ENCODE results near the gene ZC2HC1C. TPM values are rescaled to one million over a fixed set of nuclear protein-coding genes. Genes with fewer than 3 reads are reported as not detected.
"Not testable (repeated sequence)": the region's sequence is repeated elsewhere in the genome, so short reads cannot be mapped to it uniquely, and the experiment has no call there.

ZC2HC1C gene
- total RNA-seq, 4 donors from 2014 or later: 5.3 to 13.1 (median 7.3) TPM

GRCh38 chr14:75063491-75064204, 5.8 kb upstream of the ZC2HC1C start, which contains the start of gene ACYP1:
ACYP1 (minus strand) TSS chr14:75064024; CDS start chr14:75063553, 471 bp downstream.
- DNase-seq (peak; percentile 89 to 94), ATAC-seq (peak; percentile 92)
- in situ Hi-C loops (cut with MboI; ENCODE audit: low sequenced_read_pairs in 4 of 4): no loop called here
- TF ChIP-seq CTCF (IDR thresholded peaks at IDR 0.05 in 4 of 5, conservative IDR thresholded peaks at IDR 0.05 in 1 of 5) (no peak), POLR2A (IDR thresholded peaks at IDR 0.05) (no peak)
- Histone ChIP-seq H3K4me3 (peak within 1 kb of the TSS; percentile 66 to 88 (median 78)), H3K27ac (peak within 1 kb of the TSS; percentile 74 to 84 (median 81)), H3K4me1 (peaks cover 33 to 36% of the 10 kb centered on the region in 2 donors), H3K27me3 (no peaks in the 10 kb centered on the region), H3K9me3 (no peaks in the 10 kb centered on the region), H3K36me3 (no peaks in the 10 kb centered on the region)
- intact Hi-C loops (cut with DNase I; ENCODE audit: low total_unique reads): loop anchor here (2.0 kb wide), 1 partner anchor 13 kb away; the partner anchor contains the start of gene MLH3

GRCh38 chr14:75064205-75064567, 5.3 kb upstream of the ZC2HC1C start:
- H3K4me1 ChIP-seq: peaks cover 33 to 36% of the 10 kb centered on the region in 2 donors
- no peak for TF ChIP-seq POLR2A (IDR thresholded peaks at IDR 0.05)
- TF ChIP-seq CTCF (IDR thresholded peaks at IDR 0.05 in 4 of 5, conservative IDR thresholded peaks at IDR 0.05 in 1 of 5): no peak
- DNase-seq: no peak
- peak overlapping the region; percentile 66 to 88 (median 78) for H3K4me3 ChIP-seq
- intact Hi-C loops (cut with DNase I; ENCODE audit: low total_unique reads) (loop anchor here (2.0 kb wide), 1 partner anchor 13 kb away; the partner anchor contains the start of gene MLH3), in situ Hi-C loops (cut with MboI; ENCODE audit: low sequenced_read_pairs in 4 of 4) (no loop called here)
- H3K27me3 ChIP-seq: no peaks in the 10 kb centered on the region
- H3K9me3 ChIP-seq: no peaks in the 10 kb centered on the region
- ATAC-seq: peak; percentile 50 to 65
- peak overlapping the region; percentile 74 to 84 (median 81) for H3K27ac ChIP-seq
- H3K36me3 ChIP-seq: no peaks in the 10 kb centered on the region

- no peaks in the 10 kb centered on the region for H3K9me3 ChIP-seq
- DNase-seq: no peak
- H3K4me3 ChIP-seq: no peak overlapping the region
- in situ Hi-C loops (cut with MboI; ENCODE audit: low sequenced_read_pairs in 4 of 4): no loop called here
- peak overlapping the region in 3 of 4 donors; percentile 91 to 95 (median 95) for H3K27ac ChIP-seq
- intact Hi-C loops (cut with DNase I; ENCODE audit: low total_unique reads): loop anchor here (5.0 kb wide), 1 partner anchor 124 kb away; no protein-coding TSS in a partner anchor
- TF ChIP-seq CTCF (IDR thresholded peaks at IDR 0.05 in 4 of 5, conservative IDR thresholded peaks at IDR 0.05 in 1 of 5) (no peak), POLR2A (IDR thresholded peaks at IDR 0.05) (no peak)
- H3K27me3 ChIP-seq: no peaks in the 10 kb centered on the region
- peaks cover 44 to 51% of the 10 kb centered on the region in 2 donors for H3K4me1 ChIP-seq
- no peak for ATAC-seq
- no peaks in the 10 kb centered on the region for H3K36me3 ChIP-seq
These were observed 2.8 kb upstream of the ZC2HC1C start for GRCh38 chr14:75066691-75067090.

- peak overlapping the region; percentile 90 to 95 (median 93) for H3K27ac ChIP-seq
- H3K36me3 ChIP-seq: no peaks in the 10 kb centered on the region
- H3K4me3 ChIP-seq: peak overlapping the region in 1 of 4 donors; percentile 58
- TF ChIP-seq CTCF (IDR thresholded peaks at IDR 0.05 in 4 of 5, conservative IDR thresholded peaks at IDR 0.05 in 1 of 5): no peak
- no peaks in the 10 kb centered on the region for H3K9me3 ChIP-seq
- no peaks in the 10 kb centered on the region for H3K27me3 ChIP-seq
- ATAC-seq (no peak), DNase-seq (no peak)
- intact Hi-C loops (cut with DNase I; ENCODE audit: low total_unique reads) (loop anchor here (5.0 kb wide), 1 partner anchor 125 kb away; no protein-coding TSS in a partner anchor), in situ Hi-C loops (cut with MboI; ENCODE audit: low sequenced_read_pairs in 4 of 4) (no loop called here)
- peaks cover 46 to 53% of the 10 kb centered on the region in 2 donors for H3K4me1 ChIP-seq
These were observed 2.2 kb upstream of the ZC2HC1C start for GRCh38 chr14:75067212-75067611.

GRCh38 chr14:75067765-75068164, 1.7 kb upstream of the ZC2HC1C start:
- intact Hi-C loops (cut with DNase I; ENCODE audit: low total_unique reads): loop anchor here (2.0 to 5.0 kb wide), 2 partner anchors 65 to 125 kb away; partner anchors contain the start of gene EIF2B2
- H3K9me3 ChIP-seq; H3K36me3 ChIP-seq; DNase-seq; in situ Hi-C loops (cut with MboI; ENCODE audit: low sequenced_read_pairs in 4 of 4); ATAC-seq; H3K27me3 ChIP-seq: not testable (repeated sequence)
- Histone ChIP-seq H3K27ac (peak overlapping the region; percentile 90 to 95 (median 93)), H3K4me3 (peak overlapping the region; percentile 46 to 64 (median 60)), H3K4me1 (peaks cover 50 to 55% of the 10 kb centered on the region in 2 donors)
